GM10248 (cell line): ENCODE measurements around the gene KLHDC3.

ENCODE experiments used
- CTCF ChIA-PET: fragments of 300-600 bp; sonication (Branson Sonifier 250); formaldehyde crosslinking; extraction: SDS; loops from one replicate; lab custom pipeline; 2021; ENCODE audit warnings: antibody characterized with exemption; lab: Yijun Ruan, JAX
- POLR2A ChIA-PET: fragments of 350-650 bp; sonication (Branson Sonifier 250); formaldehyde crosslinking; extraction: SDS; loops from one replicate; lab custom pipeline; 2020; ENCODE audit warnings: antibody characterized with exemption; lab: Yijun Ruan, JAX
- DNase-seq: peaks from one replicate; pipeline ENCODE4 v3.0.0; 2012; ENCODE audit errors: extremely low spot score
- CTCF ChIP-seq: IDR thresholded peaks from 2 replicates; pipeline ENCODE4 v1.5.1; 2012; ENCODE audit warnings: mild to moderate bottlenecking, low read depth; ENCODE audit errors: extremely low read depth, missing control alignments, control extremely low read depth

Gene KLHDC3

DNA sequence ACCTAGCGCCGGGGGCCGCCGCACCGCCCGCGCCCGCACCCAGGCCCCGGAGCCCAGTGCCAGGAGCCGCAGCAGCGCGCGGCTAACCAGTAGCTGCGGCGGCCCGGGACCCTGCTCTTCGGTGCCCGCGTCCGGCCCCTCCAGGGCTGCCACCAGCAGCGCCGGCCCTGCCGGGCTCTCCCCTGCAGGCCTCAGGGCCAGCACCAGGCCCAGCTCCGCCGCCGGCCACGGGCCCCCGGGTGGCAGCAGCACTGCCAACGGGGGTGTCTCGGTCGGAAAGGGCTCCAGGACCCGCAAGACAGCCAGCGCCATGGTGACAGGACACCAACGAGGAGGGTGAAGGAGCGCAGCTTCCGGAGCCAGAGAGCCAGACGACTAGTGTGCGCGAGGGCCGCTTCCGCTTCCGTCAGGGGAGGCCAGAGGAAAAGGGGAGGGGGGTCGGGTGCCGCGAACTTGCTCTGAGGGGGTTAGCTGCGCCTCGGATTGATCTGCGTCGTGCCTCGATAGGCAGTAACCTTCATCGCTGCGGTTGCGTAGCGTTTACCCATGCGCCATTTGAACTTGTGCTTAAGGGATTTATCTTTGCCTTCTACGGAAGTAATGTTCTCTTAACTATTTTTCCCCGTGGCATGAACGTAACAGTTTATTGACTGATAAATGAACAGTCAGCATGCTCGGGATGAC is 35.1 kb upstream of the KLHDC3 start, which contains the start of gene PEX6:
Gene PEX6 (minus strand): TSS at position 343 of the 684 bp plus-strand sequence. CDS start 31 bp downstream, at position 312.
- DNase-seq = peak; percentile 93
- ChIA-PET POLR2A (interaction anchor here (0.5 to 1.1 kb wide), 7 partner anchors 26 to 647 kb away, joined by 3 to 6 read pairs (median 5); partner anchors contain the start of genes CNPY3, KLHDC3 and MEA1), CTCF (interaction anchor here (1.1 to 1.7 kb wide), 7 partner anchors 9 to 78 kb away, joined by 3 to 5 read pairs (median 4); no protein-coding TSS in a partner anchor)
- TF ChIP-seq CTCF = no peak

GRCh38 chr6:42979523-42980177 is 34.4 kb upstream of the KLHDC3 start:
- ChIA-PET POLR2A (interaction anchor here (0.6 to 1.0 kb wide), 2 partner anchors 27 to 195 kb away, joined by 3 to 4 read pairs; no protein-coding TSS in a partner anchor), CTCF (interaction anchor here (1.0 to 1.7 kb wide), 9 partner anchors 8 to 79 kb away, joined by 3 to 5 read pairs (median 4); no protein-coding TSS in a partner anchor)
- no peak for DNase-seq
- TF ChIP-seq CTCF = no peak

- no peak for TF ChIP-seq CTCF
- CTCF ChIA-PET = interaction anchor here (1.4 kb wide), 1 partner anchor 22 kb away, joined by 4 read pairs; no protein-coding TSS in a partner anchor
- no peak for DNase-seq
- POLR2A ChIA-PET = no interaction called here
Observed at GRCh38 chr6:42981836-42982235, 32.2 kb upstream of the KLHDC3 start.

DNA sequence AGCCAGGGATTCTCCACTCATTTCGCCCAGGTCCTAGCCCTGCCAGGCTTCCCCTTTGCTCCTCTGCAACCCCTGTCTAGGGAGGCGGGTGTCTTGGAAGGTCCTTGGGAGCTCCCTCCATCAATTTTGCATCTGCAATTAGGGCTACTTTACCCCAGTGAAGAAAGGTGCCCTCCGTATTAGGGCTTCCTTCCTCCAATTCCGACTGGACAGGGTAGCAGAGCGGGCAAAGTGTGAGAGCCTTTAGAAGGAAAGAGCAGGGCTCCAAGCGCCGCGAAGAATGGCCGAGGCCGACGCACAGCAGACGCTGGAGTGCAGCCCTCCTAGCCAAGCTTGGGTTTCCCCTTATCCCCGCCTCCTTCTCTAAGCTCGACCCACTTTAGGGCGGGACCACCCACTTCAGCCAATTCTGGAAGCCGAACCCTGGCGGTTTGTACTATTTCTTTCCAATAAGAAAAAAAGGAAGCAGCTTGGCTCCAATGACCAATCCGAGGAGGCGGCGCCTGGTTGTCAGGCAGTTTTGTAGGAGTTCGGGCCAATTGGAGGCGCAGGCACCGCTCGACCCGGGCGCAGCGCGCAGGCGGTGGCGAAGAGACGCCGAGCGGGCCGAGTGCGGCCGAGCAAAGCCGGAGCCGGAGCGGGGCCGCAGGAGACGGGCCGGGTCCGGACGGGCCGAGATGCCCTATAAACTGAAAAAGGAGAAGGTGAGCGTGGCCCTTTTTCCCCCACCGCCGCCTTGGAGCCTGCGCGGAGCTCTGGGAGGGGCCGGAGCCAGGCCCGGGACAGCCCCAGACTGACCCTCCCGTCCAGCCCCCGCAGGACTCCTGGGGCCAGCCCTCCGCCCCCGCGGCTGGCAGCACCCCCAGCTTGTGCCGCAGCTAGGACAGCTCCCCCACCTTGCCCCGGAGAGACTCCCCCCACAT is 29.8 kb upstream of the KLHDC3 start, which contains the start of gene PPP2R5D:
Gene PPP2R5D (plus strand): TSS at position 570 of the 923 bp plus-strand sequence. CDS start 108 bp downstream, at position 678.
- CTCF ChIA-PET = interaction anchor here (0.7 to 1.8 kb wide), 7 partner anchors 10 to 37 kb away, joined by 3 to 6 read pairs (median 4); partner anchors contain the start of genes KLHDC3 and RRP36
- POLR2A ChIA-PET = interaction anchor here (0.6 to 1.5 kb wide), 10 partner anchors 12 to 1196 kb away, joined by 3 to 11 read pairs (median 4); partner anchors contain the start of gene CNPY3
- DNase-seq = peak; percentile 97
- TF ChIP-seq CTCF = no peak

DNA sequence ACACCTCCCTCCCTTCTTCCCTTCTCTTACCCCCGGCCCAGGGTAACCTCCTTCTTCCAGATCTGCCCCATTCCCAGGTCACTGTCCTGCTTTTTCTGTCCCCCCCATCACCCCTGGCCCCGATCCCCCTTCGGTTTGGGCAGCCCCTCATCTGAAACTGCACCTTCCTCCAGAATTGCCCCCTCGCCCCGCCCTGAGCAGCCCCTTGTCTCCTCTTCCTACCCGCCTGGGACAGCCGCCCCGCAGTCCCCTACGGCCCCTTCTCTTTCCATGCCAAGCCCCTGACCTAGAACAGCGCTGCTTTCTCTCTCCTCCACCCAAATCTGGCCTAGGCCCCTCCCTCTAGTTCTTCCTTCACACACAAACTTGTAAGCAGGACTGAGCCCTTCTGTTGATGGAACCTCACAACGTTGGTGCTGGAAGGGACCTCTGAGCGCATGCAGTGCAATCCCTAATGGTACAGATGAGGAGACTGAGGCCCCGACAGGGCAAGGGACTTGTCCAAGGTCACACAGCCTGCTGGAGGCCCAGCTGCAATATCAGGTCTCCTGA is 29.0 kb upstream of the KLHDC3 start:
- POLR2A ChIA-PET = interaction anchor here (1.5 kb wide), 1 partner anchor 55 kb away, joined by 11 read pairs; the partner anchor contains the start of gene CNPY3
- TF ChIP-seq CTCF = no peak
- no peak for DNase-seq
- CTCF ChIA-PET = interaction anchor here (0.8 to 1.8 kb wide), 4 partner anchors 9 to 29 kb away, joined by 3 to 6 read pairs (median 5); partner anchors contain the start of gene KLHDC3
